GM19395 (cell line): ENCODE data around the gene EXOSC7.
"Not testable (repeated sequence)": the region's sequence is repeated elsewhere in the genome, so short reads cannot be mapped to it uniquely, and the experiment has no call there.

ENCODE experiments used
- ATAC-seq: cut with Tn5 transposase; IDR thresholded peaks from one replicate; pipeline ENCODE4 v1.9.1; 2021; ENCODE audit warnings: mild to moderate bottlenecking, moderate library complexity; ENCODE audit not compliant: unreplicated experiment

EXOSC7 gene

GRCh38 chr3:44976002-44976815 is at the start of gene EXOSC7, which contains the start of gene ZDHHC3:
EXOSC7 (plus strand) TSS chr3:44976244; CDS start chr3:44976278, 34 bp downstream.
ZDHHC3 (minus strand) TSS chr3:44976174; CDS start chr3:44959436, 16,738 bp downstream.
- ATAC-seq = peak; percentile 70

DNA sequence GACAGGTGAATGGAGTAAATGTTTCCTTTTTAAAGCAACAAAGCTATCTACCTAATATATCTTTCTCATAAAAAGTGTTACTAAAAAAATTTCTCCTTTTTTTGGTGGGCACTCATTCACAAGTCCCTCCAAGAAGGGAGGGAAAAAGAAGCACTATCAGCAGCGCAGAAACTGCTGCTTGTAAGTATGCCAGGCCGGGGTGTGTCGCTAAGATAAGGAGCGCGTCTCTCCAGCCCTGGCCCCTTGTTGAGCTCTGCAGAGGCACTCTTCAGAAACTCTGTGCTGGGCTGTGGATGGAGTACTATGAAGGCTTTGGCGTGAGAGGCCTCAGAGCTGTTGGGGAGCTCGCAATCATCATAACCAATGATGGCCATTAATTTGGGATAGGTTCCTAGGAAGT is 49.1 kb upstream of the EXOSC7 start:
- no peak for ATAC-seq

GRCh38 chr3:44927371-44927770 is 48.7 kb upstream of the EXOSC7 start:
- ATAC-seq = no peak

- no peak for ATAC-seq
Observed at GRCh38 chr3:44929782-44930181, 46.3 kb upstream of the EXOSC7 start.

DNA sequence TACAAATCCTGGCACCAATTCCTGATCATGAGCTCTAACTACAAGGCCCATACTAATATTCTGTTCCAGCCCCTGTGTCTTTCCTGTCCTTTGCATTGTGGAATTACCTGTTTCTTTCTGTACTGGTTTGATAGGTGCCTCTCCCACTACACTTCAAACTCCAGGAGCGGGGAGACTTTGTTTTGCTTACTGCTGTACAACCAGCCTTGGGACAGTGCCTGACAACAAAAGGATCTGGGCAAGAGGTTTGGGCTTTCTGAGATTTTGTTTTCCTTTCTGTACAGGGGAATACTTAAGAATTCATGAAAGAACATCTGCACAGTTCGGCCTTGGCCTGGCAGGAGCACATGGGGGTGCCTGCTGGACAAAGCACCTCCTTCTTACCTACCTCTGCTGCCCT is 45.1 kb upstream of the EXOSC7 start:
- no peak for ATAC-seq

GRCh38 chr3:44931791-44932190 is 44.3 kb upstream of the EXOSC7 start:
- ATAC-seq = no peak

GRCh38 chr3:44932271-44932670 is 43.8 kb upstream of the EXOSC7 start:
- ATAC-seq = no peak

GRCh38 chr3:44932986-44933944 is 42.8 kb upstream of the EXOSC7 start:
- ATAC-seq = no peak

GRCh38 chr3:44939581-44940036 is 36.4 kb upstream of the EXOSC7 start:
- ATAC-seq = no peak

DNA sequence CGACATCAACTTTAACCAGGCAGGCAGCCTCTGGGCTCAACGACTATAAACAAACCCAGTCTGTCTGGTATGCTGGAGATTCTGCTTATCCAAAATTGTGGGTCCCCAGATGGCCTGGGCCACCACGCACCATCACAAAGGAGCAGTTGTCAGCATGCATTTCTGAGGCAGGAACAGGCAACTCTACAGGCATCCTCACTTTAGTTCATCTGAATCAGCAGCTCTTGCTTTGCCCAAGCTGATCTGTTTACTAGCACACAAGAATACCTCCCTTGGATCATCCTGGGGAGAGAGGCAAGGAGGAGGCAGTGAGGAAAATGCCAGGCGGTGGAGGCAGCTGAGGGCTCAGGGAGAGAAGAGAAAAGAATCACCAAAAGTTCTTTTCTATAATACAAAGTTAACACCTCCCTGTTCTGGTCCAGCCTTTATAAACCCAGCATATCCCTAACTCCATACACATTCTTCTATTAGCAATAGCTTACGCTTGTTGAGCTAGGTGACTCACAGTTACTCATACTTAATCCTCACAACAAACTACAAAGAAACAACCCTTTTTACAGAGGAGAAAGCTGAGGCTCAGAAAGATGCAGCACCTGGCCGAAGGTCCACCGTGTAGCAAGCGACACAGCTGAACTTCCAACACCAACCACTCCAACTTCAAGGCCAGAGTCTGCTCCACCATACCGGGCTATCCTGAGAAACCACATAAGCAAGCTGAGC is 33.7 kb upstream of the EXOSC7 start:
- ATAC-seq = no peak

DNA sequence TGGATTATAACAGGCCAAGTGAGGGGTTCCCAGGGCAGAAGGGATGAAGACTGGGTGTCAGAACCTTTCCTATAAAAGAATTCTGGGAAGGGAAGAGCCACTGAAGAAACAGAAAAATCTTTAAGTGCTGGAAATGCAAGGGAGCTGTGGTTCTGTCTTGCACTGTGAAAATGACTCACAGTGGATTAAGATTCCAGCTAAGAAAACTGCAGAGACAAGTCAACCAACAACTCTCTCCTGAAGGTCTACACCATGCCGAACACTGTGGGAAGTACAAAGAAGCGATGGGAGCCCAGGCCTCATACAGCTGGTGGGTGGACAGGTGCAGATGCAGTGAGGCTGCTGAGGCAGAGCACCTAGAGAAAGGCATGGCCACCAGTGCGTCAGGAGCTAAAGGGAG is 27.8 kb upstream of the EXOSC7 start:
- ATAC-seq = no peak

DNA sequence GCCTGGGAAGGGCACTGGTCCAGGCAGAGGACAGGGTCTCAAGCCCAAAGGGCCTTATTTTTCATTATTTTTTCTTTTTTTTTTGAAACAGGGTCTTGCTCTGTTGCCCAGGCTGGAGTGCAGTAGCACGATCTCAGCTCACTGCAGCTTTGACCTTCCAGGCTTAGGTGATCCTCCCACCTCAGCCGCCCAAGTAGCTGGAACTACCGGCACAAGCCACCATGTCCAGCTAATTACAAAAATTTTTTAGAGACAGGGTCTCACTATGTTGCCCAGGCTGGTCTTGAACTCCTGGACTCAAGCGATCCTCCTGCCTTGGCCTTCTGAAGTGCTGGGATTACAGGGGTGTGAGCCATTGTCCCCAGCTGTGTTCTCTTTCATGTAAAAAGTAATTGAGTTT is 26.3 kb upstream of the EXOSC7 start:
- ATAC-seq = not testable (repeated sequence)

GRCh38 chr3:44950275-44950734 is 25.7 kb upstream of the EXOSC7 start:
- ATAC-seq = no peak

DNA sequence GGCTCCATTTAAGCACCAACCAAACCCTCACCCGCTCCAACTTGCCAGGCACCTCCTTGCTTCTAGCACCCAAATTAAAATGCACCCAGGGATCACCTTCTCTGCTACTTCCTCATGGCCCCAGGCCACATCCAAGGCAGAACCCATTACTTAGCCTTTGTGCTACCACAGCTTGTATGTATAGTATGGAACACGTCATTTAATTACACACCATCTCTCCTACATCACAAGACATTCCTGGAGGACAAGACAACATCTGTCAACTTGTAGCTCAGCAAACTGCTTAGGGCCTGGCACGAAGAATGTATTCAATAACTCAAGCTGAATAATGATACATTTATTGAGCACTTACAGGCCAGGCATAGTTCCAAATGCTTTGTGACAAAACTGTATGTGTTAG is 23.4 kb upstream of the EXOSC7 start:
- ATAC-seq = no peak

GRCh38 chr3:44954304-44954703 is 21.7 kb upstream of the EXOSC7 start:
- no peak for ATAC-seq

GRCh38 chr3:44954962-44955361 is 21.1 kb upstream of the EXOSC7 start:
- ATAC-seq = peak; percentile 69

- ATAC-seq = no peak
Observed at GRCh38 chr3:44955917-44956316, 20.1 kb upstream of the EXOSC7 start.

GRCh38 chr3:44957986-44958385 is 18.1 kb upstream of the EXOSC7 start:
- ATAC-seq = no peak

DNA sequence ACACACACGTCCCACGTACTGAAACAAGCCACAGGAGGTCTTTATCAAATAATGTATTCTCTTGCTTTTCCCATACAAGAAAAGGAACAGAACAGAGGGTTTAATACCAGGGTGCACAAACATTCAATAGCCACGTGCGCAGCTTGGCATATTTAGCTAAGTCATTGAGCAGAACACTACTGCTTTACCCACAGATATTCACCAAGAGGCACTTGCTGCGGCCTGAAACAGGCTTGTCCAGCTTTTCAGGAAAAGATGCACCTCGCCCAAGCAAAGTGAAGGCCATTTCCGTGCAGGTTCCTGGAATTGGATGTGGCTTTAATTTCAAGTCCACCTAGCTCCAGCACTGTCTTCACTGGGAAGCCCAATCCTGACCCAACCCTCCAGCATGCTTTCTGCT is 17.7 kb upstream of the EXOSC7 start:
- ATAC-seq = no peak

DNA sequence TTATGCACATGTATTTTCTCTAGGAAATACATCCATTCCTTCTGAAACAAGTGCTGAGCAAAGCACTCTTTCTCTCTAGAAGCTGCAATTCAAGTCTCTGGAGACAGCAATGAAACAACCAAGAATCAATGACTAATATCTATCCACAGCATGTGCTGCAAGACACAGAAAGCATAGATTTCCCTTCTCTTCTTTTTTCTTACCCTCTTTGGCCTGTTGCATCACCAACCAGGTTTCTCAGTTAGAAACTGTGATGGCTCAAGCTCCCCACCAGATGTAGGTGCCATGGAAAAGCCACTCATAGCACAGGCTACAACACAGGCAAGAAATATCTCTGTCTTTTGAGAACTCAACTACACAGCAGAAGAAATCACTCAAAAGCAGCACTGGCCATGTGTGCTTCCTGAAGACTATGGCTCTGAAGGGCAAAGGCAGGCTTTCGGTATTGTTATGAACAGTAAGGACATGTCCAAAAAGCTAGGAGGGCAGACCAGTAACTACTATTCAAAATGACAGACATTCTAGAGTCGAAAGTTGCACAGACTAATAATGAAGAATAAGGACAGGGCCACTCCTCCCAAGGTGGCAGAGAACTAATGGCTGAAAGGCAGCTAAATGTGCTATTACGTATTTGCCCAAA is 15.5 kb upstream of the EXOSC7 start:
- peak; percentile 64 for ATAC-seq
